ENCODE data around the gene PLEKHA1. TPM values are rescaled to one million over a fixed set of nuclear protein-coding genes. Genes with fewer than 3 reads are reported as not detected.
A peak's percentile ranks its signal among the peaks of the same experiment; 100 is the strongest.

PLEKHA1 gene
- total RNA-seq, 2 donors from 2014 or later: 28.9 to 31.6 TPM

DNA sequence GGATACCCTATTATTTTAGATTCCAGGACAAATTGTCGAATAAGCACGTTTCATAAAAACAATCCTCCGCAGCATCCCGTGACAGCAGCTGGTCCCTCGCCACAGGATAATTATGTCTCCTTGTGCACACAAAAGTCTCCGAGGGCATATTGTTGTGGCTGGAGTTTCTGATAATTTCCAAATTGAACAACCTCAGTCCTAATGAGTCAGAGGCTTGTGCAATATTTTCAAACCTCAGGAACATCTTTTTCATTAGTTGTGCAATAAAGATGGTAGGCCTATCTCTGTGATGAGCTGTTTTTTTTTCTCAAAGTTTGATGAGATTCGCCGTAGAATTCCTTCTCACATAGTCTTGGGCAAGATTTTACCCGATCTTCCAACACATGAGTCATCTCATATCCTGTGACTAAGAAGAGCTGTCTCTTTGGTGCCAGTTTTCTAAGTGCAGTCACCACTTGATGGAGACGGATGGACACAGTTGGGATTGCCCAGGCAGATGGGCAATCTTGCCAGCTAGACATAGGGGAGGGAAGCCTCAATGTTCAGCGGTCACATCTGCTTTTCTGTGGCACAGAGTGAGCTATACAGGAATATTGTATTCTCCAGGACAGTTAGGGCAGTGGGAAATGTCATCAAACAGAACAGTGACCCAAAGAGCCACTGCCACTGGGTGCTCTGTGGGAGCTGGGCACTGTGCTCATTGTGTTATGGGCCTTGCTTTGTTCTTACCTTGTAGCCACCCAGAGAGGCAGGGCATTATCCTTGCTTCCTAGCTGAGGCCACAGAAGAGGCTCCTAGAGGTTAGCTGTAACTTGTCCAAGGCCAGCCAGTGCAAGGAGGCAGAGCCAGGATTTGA lies 94.6 kb downstream of the PLEKHA1 start:
- no peaks in the 10 kb centered on the region for H3K36me3 ChIP-seq
- peaks cover 0 to 44% of the 10 kb centered on the region in 2 donors for H3K4me1 ChIP-seq
- TF ChIP-seq, protein P1, sequence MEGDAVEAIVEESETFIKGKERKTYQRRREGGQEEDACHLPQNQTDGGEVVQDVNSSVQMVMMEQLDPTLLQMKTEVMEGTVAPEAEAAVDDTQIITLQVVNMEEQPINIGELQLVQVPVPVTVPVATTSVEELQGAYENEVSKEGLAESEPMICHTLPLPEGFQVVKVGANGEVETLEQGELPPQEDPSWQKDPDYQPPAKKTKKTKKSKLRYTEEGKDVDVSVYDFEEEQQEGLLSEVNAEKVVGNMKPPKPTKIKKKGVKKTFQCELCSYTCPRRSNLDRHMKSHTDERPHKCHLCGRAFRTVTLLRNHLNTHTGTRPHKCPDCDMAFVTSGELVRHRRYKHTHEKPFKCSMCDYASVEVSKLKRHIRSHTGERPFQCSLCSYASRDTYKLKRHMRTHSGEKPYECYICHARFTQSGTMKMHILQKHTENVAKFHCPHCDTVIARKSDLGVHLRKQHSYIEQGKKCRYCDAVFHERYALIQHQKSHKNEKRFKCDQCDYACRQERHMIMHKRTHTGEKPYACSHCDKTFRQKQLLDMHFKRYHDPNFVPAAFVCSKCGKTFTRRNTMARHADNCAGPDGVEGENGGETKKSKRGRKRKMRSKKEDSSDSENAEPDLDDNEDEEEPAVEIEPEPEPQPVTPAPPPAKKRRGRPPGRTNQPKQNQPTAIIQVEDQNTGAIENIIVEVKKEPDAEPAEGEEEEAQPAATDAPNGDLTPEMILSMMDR (IDR thresholded peaks at IDR 0.05): no peak
- peak overlapping the region; percentile 69 to 71 for H3K27ac ChIP-seq
- DNase-seq (ENCODE audit: low spot score): no peak
- H3K4me3 ChIP-seq: no peak overlapping the region
- no peaks in the 10 kb centered on the region for H3K27me3 ChIP-seq
- H3K9me3 ChIP-seq: no peaks in the 10 kb centered on the region

DNA sequence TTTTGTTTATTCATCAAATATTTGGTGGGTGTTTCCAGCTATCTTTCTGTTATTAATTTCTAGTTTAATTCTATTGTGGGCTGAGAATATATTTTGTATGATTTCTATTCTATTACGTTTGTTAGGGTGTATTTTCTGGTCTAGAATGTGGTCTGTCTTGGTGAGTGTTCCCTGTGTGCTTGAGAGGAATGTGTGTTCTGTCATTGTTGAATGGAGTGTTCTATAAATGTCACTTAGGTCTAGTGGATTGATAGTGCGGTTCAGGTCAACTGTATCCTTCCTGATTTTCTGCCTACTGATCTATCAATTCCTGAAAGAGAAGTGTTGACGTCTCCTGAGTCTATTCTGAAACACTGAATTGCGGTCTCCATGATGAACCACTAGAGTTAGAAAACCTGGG lies 95.3 kb downstream of the PLEKHA1 start:
- Histone ChIP-seq H3K9me3 (no peaks in the 10 kb centered on the region), H3K4me3 (no peak overlapping the region), H3K27me3 (no peaks in the 10 kb centered on the region), H3K27ac (peak overlapping the region; percentile 69 to 71), H3K36me3 (no peaks in the 10 kb centered on the region), H3K4me1 (peaks cover 0 to 48% of the 10 kb centered on the region in 2 donors)
- TF ChIP-seq, protein P1 (IDR thresholded peaks at IDR 0.05): no peak
- DNase-seq (ENCODE audit: low spot score): no peak

DNA sequence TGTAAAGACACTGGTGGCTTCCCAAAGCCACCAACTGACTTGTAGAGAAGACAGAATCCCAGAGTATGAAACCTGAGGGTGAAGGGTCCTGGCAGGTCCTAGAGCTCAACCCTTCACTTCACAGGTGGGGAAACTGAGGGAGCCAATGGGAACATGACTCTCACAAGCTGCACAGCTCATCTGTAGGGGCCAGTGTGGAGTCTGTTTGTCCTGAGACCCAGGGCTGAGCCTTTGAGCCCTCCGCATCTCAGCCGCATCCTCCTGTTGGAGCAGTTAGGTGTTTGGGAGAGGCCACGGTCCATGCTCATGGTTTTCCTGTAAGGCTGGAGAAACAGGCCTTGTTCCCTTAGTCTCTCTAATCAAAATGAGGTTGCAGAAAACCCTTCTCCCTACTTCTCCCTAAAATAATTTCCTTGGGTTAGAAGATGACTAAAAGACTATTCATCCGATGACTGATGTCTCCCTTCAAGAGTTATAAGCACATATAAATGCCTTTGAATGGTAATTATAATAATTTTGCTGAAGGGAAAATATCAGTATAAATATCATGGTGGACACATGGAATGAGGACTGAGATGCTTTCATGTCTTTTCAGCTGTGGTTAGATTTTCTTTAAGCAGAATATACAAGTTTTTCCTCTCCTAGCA lies 97.1 kb downstream of the PLEKHA1 start:
- TF ChIP-seq, protein P1 (IDR thresholded peaks at IDR 0.05): no peak
- peaks cover 0 to 64% of the 10 kb centered on the region in 2 donors for H3K4me1 ChIP-seq
- no peak overlapping the region for H3K27ac ChIP-seq
- no peaks in the 10 kb centered on the region for H3K36me3 ChIP-seq
- no peaks in the 10 kb centered on the region for H3K27me3 ChIP-seq
- H3K9me3 ChIP-seq: no peaks in the 10 kb centered on the region
- no peak overlapping the region for H3K4me3 ChIP-seq
- DNase-seq (ENCODE audit: low spot score): no peak

DNA sequence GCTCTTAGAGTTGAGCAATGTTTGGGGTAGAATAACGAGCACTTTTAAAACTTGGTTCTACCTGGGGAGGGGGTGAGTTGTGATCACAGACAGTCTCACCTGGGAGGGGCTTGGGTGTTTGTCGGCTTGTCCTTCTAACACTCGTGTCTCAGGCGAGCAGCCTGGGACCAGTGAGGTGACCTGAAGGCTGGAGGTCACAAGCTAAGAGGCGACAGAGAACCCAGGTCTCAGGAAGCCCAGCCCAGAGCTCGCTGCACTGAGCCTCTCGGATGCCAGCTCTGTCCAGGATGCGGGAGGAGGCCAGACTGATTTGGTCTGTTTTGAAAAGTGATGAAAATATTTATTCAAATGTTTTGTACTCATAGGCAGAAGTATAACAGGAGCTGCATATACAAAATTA lies 98.6 kb downstream of the PLEKHA1 start:
- no peaks in the 10 kb centered on the region for H3K27me3 ChIP-seq
- H3K36me3 ChIP-seq: no peaks in the 10 kb centered on the region
- no peaks in the 10 kb centered on the region for H3K9me3 ChIP-seq
- TF ChIP-seq, protein P1 (IDR thresholded peaks at IDR 0.05): no peak
- no peak for DNase-seq (ENCODE audit: low spot score)
- no peak overlapping the region for H3K4me3 ChIP-seq
- H3K27ac ChIP-seq: no peak overlapping the region
- H3K4me1 ChIP-seq: peaks cover 0 to 60% of the 10 kb centered on the region in 2 donors

DNA sequence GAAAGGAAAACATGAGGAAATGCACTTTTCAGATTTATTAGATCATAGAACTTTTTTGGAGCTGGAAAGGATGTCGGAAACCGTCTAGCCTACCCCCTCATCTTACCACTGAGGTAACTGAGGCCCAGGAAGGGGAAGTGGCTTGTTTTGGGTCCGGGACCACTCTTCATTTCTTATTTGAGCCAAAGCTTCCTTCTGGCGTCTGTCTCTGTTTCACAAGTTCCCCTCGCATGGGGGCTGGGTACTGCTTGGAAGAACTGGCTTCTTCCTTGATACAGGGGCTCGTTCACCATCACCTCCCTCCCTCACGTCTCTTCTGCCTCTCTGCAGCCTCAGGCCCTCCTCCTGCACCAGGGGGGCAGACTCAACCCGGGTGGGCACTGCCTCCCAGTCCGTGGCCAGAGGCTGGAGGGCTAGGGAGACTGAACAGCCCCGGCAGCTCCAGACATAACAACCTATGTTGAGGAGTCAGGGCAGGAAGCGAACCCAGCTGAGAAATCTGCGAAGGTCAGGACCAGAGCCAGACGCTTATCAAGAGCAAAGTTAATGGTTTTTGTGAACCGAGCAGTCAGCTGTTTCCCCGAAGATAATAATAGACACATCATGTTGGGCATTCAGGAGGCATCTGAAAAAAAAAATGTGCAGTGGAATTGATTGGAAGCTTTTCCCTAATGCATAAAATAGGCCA lies 99.8 kb downstream of the PLEKHA1 start:
- H3K36me3 ChIP-seq: no peaks in the 10 kb centered on the region
- H3K9me3 ChIP-seq: no peaks in the 10 kb centered on the region
- TF ChIP-seq, protein P1 (IDR thresholded peaks at IDR 0.05): no peak
- peaks cover 0 to 48% of the 10 kb centered on the region in 2 donors for H3K4me1 ChIP-seq
- DNase-seq (ENCODE audit: low spot score): no peak
- H3K27ac ChIP-seq: peak overlapping the region; percentile 57 to 60
- no peaks in the 10 kb centered on the region for H3K27me3 ChIP-seq
- peak overlapping the region in 1 of 2 donors; percentile 19 for H3K4me3 ChIP-seq
